Measurements from ENCODE around the gene ELOVL6. TPM values are rescaled to one million over a fixed set of nuclear protein-coding genes. Genes with fewer than 3 reads are reported as not detected.

The ELOVL6 gene
- total RNA-seq, 1 experiment from 2014 or later, result 9.5 TPM

GRCh38 chr4:110034026-110034393, 164.4 kb downstream of the ELOVL6 start:
- Histone ChIP-seq H3K9me3 (no peaks in the 10 kb centered on the region), H3K27me3 (replicated peaks; ENCODE audit: control insufficient read depth, insufficient read depth, low read length) (no peaks in the 10 kb centered on the region), H3K4me3 (ENCODE audit: low read depth, low read length) (no peak overlapping the region), H3K4me1 (no peaks in the 10 kb centered on the region), H3K36me3 (ENCODE audit: control insufficient read depth, insufficient read depth, low read length) (no peaks in the 10 kb centered on the region)
- H3K36me3 Mint-ChIP-seq (ENCODE audit: insufficient read depth, unreplicated experiment), result peaks cover 4% of the 10 kb centered on the region
- no peak overlapping the region for H3K27ac Mint-ChIP-seq (ENCODE audit: unreplicated experiment)
- ChIA-PET CTCF (no interaction called here), POLR2A (interaction anchor here (0.5 kb wide), 1 partner anchor 8 kb away, joined by 5 read pairs; no protein-coding TSS in a partner anchor)
- no peaks in the 10 kb centered on the region for H3K4me1 Mint-ChIP-seq (ENCODE audit: low read depth, unreplicated experiment)
- TF ChIP-seq, protein P1, sequence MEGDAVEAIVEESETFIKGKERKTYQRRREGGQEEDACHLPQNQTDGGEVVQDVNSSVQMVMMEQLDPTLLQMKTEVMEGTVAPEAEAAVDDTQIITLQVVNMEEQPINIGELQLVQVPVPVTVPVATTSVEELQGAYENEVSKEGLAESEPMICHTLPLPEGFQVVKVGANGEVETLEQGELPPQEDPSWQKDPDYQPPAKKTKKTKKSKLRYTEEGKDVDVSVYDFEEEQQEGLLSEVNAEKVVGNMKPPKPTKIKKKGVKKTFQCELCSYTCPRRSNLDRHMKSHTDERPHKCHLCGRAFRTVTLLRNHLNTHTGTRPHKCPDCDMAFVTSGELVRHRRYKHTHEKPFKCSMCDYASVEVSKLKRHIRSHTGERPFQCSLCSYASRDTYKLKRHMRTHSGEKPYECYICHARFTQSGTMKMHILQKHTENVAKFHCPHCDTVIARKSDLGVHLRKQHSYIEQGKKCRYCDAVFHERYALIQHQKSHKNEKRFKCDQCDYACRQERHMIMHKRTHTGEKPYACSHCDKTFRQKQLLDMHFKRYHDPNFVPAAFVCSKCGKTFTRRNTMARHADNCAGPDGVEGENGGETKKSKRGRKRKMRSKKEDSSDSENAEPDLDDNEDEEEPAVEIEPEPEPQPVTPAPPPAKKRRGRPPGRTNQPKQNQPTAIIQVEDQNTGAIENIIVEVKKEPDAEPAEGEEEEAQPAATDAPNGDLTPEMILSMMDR (IDR thresholded peaks at IDR 0.05; ENCODE audit: insufficient read depth in 1 of 2, low read depth in 1 of 2, low read length in 1 of 2, severe bottlenecking in 1 of 2, unreplicated experiment in 1 of 2), result no peak
- BruUV-seq (replicated peaks), result no TSS peak
- no peaks in the 10 kb centered on the region for H3K27me3 Mint-ChIP-seq (ENCODE audit: insufficient read depth, unreplicated experiment)
- peaks cover 11% of the 10 kb centered on the region for H3K9me3 Mint-ChIP-seq (ENCODE audit: unreplicated experiment)
- intact Hi-C loops (cut with micrococcal nuclease; ENCODE audit: unreplicated experiment), result no loop called here
- DNase-seq, result no peak
- no peak overlapping the region for H3K4me3 Mint-ChIP-seq (ENCODE audit: unreplicated experiment)

GRCh38 chr4:110033355-110034025, 164.9 kb downstream of the ELOVL6 start:
- H3K4me3 Mint-ChIP-seq (ENCODE audit: unreplicated experiment), result no peak overlapping the region
- CTCF ChIA-PET, result no interaction called here

DNA sequence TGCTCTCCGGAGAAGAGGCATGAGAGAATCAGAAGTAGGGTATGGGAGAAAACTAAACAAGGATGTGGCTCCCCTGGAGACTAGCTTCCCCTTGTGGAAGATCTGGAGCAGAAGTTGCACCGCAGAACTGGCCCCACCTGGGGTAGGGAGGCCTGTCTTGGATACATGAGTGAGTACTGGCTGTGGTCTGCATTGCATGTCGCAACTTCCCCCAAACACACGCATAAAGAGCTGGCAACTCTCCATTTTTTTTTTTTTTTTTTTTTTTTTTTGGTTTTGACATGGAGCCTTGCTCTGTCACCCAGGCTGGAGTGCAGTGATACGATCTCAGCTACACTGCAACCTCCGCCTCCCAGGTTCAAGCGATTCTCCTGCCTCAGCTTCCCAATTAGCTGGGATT, 165.8 kb downstream of the ELOVL6 start:
- no peaks in the 10 kb centered on the region for H3K27me3 Mint-ChIP-seq (ENCODE audit: insufficient read depth, unreplicated experiment)

More at GRCh38 chr4:110033355-110034025, 164.9 kb downstream of the ELOVL6 start:
- H3K36me3 Mint-ChIP-seq (ENCODE audit: insufficient read depth, unreplicated experiment), result peaks cover 4% of the 10 kb centered on the region
- H3K4me3 ChIP-seq (ENCODE audit: low read depth, low read length), result no peak overlapping the region
- POLR2A ChIA-PET, result no interaction called here
- no peaks in the 10 kb centered on the region for H3K4me1 ChIP-seq
- no peaks in the 10 kb centered on the region for H3K27me3 Mint-ChIP-seq (ENCODE audit: insufficient read depth, unreplicated experiment)
- no peak overlapping the region for H3K27ac Mint-ChIP-seq (ENCODE audit: unreplicated experiment)
- peaks cover 11% of the 10 kb centered on the region for H3K9me3 Mint-ChIP-seq (ENCODE audit: unreplicated experiment)
- H3K4me1 Mint-ChIP-seq (ENCODE audit: low read depth, unreplicated experiment), result no peaks in the 10 kb centered on the region
- intact Hi-C loops (cut with micrococcal nuclease; ENCODE audit: unreplicated experiment), result no loop called here
- H3K27me3 ChIP-seq (replicated peaks; ENCODE audit: control insufficient read depth, insufficient read depth, low read length), result no peaks in the 10 kb centered on the region
- TF ChIP-seq, protein P1 (IDR thresholded peaks at IDR 0.05; ENCODE audit: insufficient read depth in 1 of 2, low read depth in 1 of 2, low read length in 1 of 2, severe bottlenecking in 1 of 2, unreplicated experiment in 1 of 2), result no peak
- no peaks in the 10 kb centered on the region for H3K9me3 ChIP-seq
- no TSS peak for BruUV-seq (replicated peaks)
- DNase-seq, result no peak
- no peaks in the 10 kb centered on the region for H3K36me3 ChIP-seq (ENCODE audit: control insufficient read depth, insufficient read depth, low read length)

More for the DNA sequence above, 165.8 kb downstream of the ELOVL6 start:
- no peaks in the 10 kb centered on the region for H3K4me1 Mint-ChIP-seq (ENCODE audit: low read depth, unreplicated experiment)
- Histone ChIP-seq H3K9me3 (no peaks in the 10 kb centered on the region), H3K36me3 (ENCODE audit: control insufficient read depth, insufficient read depth, low read length) (no peaks in the 10 kb centered on the region), H3K4me1 (no peaks in the 10 kb centered on the region), H3K4me3 (ENCODE audit: low read depth, low read length) (no peak overlapping the region), H3K27me3 (replicated peaks; ENCODE audit: control insufficient read depth, insufficient read depth, low read length) (no peaks in the 10 kb centered on the region)
- ChIA-PET POLR2A (no interaction called here), CTCF (no interaction called here)
- intact Hi-C loops (cut with micrococcal nuclease; ENCODE audit: unreplicated experiment), result no loop called here
- H3K36me3 Mint-ChIP-seq (ENCODE audit: insufficient read depth, unreplicated experiment), result peaks cover 4% of the 10 kb centered on the region
- no peak overlapping the region for H3K4me3 Mint-ChIP-seq (ENCODE audit: unreplicated experiment)
- TF ChIP-seq, protein P1 (IDR thresholded peaks at IDR 0.05; ENCODE audit: insufficient read depth in 1 of 2, low read depth in 1 of 2, low read length in 1 of 2, severe bottlenecking in 1 of 2, unreplicated experiment in 1 of 2), result no peak
- peaks cover 11% of the 10 kb centered on the region for H3K9me3 Mint-ChIP-seq (ENCODE audit: unreplicated experiment)
- no TSS peak for BruUV-seq (replicated peaks)
- H3K27ac Mint-ChIP-seq (ENCODE audit: unreplicated experiment), result no peak overlapping the region
- no peak for DNase-seq

Data from Caco-2 (cell line).